ENCODE measurements around the gene NUMBL. TPM values are rescaled to one million over a fixed set of nuclear protein-coding genes. Genes with fewer than 3 reads are reported as not detected.

The NUMBL gene
- total RNA-seq, 1 donor from 2014 or later, result 66.0 TPM

GRCh38 chr19:40705950-40706619 lies 15.6 kb upstream of the NUMBL start:
- no peak for DNase-seq (ENCODE audit: extremely low spot score in 2 of 2)
- no peaks in the 10 kb centered on the region for H3K4me1 ChIP-seq
- peaks cover 0 to 65% of the 10 kb centered on the region in 2 donors for H3K36me3 ChIP-seq
- H3K9me3 ChIP-seq, result no peaks in the 10 kb centered on the region
- intact Hi-C loops (cut with DNase I), result no loop called here
- H3K27me3 ChIP-seq, result no peaks in the 10 kb centered on the region
- no peak overlapping the region for H3K27ac ChIP-seq
- no peak overlapping the region for H3K4me3 ChIP-seq
- TF ChIP-seq POLR2AphosphoS5 (IDR thresholded peaks at IDR 0.05; ENCODE audit: insufficient read depth in 1 of 2, low read depth in 1 of 2), result no peak
- no peak for TF ChIP-seq CTCF (IDR thresholded peaks at IDR 0.05)
- no peak for TF ChIP-seq POLR2A (IDR thresholded peaks at IDR 0.05)

GRCh38 chr19:40705362-40705651 lies 14.9 kb upstream of the NUMBL start:
- no peak for TF ChIP-seq CTCF (IDR thresholded peaks at IDR 0.05)
- no peak for TF ChIP-seq POLR2AphosphoS5 (IDR thresholded peaks at IDR 0.05; ENCODE audit: insufficient read depth in 1 of 2, low read depth in 1 of 2)
- no peak for TF ChIP-seq POLR2A (IDR thresholded peaks at IDR 0.05)
- Histone ChIP-seq H3K27me3 (no peaks in the 10 kb centered on the region), H3K4me1 (no peaks in the 10 kb centered on the region), H3K27ac (no peak overlapping the region), H3K4me3 (no peak overlapping the region), H3K36me3 (peaks cover 0 to 69% of the 10 kb centered on the region in 2 donors), H3K9me3 (no peaks in the 10 kb centered on the region)
- no peak for DNase-seq (ENCODE audit: extremely low spot score in 2 of 2)
- intact Hi-C loops (cut with DNase I), result no loop called here

- no peak for DNase-seq (ENCODE audit: extremely low spot score in 2 of 2)
- Histone ChIP-seq H3K27ac (no peak overlapping the region), H3K4me3 (no peak overlapping the region), H3K27me3 (no peaks in the 10 kb centered on the region), H3K36me3 (peaks cover 0 to 67% of the 10 kb centered on the region in 2 donors), H3K9me3 (no peaks in the 10 kb centered on the region), H3K4me1 (no peaks in the 10 kb centered on the region)
- TF ChIP-seq POLR2A (IDR thresholded peaks at IDR 0.05) (no peak), CTCF (IDR thresholded peaks at IDR 0.05) (no peak), POLR2AphosphoS5 (IDR thresholded peaks at IDR 0.05; ENCODE audit: insufficient read depth in 1 of 2, low read depth in 1 of 2) (no peak)
- intact Hi-C loops (cut with DNase I), result no loop called here
These were observed 14.3 kb upstream of the NUMBL start for GRCh38 chr19:40704491-40705361.

- H3K27me3 ChIP-seq, result no peaks in the 10 kb centered on the region
- H3K4me3 ChIP-seq, result no peak overlapping the region
- H3K4me1 ChIP-seq, result no peaks in the 10 kb centered on the region
- no peak for DNase-seq (ENCODE audit: extremely low spot score in 2 of 2)
- H3K36me3 ChIP-seq, result peaks cover 0 to 54% of the 10 kb centered on the region in 2 donors
- H3K27ac ChIP-seq, result no peak overlapping the region
- TF ChIP-seq CTCF (IDR thresholded peaks at IDR 0.05) (no peak), POLR2AphosphoS5 (IDR thresholded peaks at IDR 0.05; ENCODE audit: insufficient read depth in 1 of 2, low read depth in 1 of 2) (no peak), POLR2A (IDR thresholded peaks at IDR 0.05) (no peak)
- intact Hi-C loops (cut with DNase I), result no loop called here
- H3K9me3 ChIP-seq, result no peaks in the 10 kb centered on the region
These were observed 12.7 kb upstream of the NUMBL start for GRCh38 chr19:40703029-40703755.
